NCI-H226 (cell line): ENCODE measurements around the gene LHPP.
"Not testable (repeated sequence)": the region's sequence is repeated elsewhere in the genome, so short reads cannot be mapped to it uniquely, and the experiment has no call there.

Experiments used
- DNase-seq: peaks from one replicate; pipeline ENCODE4 v3.0.0-alpha.2; 2015

Gene LHPP

DNA sequence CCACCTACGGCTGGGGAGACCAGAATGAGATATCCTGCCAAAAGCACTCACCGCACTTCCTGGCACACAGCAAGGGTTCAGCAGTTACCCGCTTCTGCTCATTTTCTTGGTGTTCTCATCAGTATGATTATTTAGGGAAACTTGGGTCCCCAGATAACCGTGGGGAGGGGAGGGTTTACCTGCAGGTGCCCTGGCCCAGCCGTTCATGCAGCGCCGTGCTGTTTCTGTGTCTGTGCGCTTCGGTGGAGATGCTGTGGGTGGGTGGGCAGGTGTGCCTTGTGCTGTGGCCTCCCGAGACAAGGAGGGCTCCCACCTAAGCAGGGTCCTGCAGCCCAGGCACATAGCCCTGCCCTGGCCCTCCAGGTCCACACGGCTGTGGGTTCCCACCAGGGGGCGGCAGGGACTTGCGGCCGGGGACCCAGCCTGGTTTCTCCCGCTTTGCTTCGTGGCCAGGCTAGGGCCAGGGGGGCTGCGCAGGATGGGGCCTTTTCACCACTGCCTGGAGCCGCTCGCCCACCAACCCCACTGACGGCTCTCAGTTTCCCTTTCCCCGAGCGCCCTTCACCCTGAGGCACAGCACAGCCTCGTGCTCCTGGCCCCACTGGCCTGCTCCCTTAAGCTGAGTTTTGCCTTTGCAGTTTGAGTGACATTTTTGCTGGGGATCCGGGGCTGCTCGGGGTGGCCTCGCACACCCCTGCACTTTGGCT is 78.5 kb downstream of the LHPP start:
- no peak for DNase-seq

DNA sequence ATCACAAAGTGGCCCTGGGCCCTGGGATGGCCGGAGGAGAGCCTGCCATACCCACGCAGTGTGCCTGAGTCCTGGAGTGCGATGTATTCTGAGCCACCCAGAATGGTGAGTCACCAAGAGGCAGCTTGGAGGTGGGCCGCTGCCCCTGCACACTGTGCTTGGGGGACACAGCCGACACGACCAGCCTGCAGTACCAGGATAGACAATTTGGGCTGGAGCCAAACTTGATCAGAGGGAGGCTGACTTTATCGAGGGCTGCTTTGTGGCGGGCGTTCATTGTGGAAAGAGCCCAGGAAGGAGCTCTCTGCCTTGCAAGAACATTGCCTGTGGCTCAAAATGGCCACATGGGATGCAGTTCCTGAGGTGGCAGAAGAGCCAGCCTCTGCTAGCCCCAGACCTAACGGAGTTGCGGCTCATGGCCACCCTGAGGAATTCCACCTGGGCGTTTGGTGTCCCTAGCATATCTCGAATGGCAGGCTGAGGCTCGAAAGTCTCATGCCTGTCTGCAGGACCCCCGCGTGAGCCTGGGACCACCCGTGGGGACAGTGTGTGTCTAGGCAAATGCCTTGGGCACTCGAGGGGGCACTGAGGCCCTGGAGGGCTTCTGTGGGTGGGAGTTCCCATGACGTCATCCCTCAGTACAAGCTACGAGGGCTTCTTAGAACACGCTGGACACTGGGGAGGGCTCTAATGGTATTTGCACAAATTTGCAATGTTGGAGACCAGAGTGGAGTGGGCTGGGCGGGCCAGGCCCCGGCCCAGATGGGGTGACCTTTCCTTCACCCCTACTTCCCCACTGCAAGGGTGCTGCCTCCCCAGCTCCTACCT is 79.7 kb downstream of the LHPP start:
- no peak for DNase-seq

DNA sequence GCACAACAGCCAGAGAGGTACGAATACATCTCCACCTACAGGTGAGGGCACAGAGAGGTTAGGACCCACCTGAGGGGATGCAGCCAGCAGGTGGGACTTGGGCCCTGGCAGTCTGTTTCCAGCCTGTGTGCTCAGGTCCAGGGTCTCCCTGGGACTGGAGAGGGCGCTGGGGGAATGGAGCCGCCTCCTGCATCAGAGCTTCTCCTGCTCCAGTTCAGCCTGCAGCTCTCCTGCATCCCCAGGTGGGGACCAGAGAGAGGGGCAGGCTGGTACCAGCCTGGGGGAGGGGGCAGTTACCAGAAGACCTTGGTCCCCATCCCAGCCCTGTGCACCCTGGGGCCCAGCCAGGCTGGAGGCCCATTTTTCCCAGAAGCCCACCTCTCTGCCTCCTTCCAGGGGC is 80.7 kb downstream of the LHPP start:
- no peak for DNase-seq

DNA sequence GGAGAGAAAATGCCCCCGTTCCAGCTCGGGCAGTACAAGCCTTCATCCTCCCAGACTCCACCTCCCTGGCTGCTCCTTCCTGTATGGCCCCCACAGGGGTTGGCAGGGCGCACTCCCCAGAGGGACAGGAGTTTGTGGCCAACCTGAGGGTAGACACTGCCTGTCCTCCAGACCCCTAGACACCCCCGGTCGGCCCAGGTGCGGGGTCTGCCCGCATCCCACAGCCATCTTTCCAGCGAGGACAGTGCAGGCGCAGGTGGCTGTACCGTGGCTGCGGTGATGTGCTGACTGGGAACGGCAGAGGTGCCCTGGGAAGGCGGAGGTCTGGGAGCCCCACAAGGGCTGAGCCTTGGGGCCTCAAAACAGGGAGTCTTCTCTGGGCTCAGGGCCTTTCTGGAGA is 81.5 kb downstream of the LHPP start:
- DNase-seq, result no peak

DNA sequence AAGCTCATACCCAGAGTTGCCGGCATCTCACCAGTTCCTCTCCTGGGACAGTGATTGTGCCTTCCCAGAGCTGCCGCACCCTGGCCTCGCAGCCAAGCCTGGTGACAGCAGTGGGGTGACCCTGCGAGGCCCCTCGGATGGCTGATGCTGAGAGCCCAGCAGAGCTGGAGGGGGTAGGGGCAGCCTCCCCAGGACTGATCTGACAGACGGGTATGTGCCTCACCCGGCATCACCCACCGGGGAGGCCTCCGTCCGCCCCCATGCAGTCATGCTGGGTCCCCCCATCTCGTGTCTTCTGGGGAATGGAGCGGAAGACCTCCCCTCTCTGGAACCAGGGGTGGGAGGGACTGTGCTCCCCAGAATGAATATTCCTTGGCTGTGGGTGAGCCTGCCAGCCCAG is 82.3 kb downstream of the LHPP start:
- DNase-seq, result no peak

DNA sequence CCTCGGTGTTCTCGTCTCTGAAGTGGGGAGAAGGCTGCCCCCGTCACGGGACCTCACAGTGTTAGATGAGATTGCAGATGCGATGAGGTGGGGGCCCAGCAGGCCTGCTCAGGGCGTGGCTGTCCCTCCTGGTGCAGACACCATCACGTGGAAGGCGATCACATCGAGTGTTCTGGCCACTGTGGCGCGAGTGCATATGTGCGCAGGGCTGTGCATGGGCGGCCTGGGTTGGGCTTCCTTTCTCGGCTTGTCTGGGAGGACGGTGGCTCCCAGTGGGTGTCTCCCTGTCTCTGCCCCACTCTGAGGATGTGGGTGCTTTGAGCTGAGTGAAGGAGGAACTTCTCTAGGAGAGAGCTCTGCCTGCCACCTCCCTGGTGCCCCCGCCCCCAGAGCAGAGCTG is 83.1 kb downstream of the LHPP start:
- DNase-seq, result no peak

DNA sequence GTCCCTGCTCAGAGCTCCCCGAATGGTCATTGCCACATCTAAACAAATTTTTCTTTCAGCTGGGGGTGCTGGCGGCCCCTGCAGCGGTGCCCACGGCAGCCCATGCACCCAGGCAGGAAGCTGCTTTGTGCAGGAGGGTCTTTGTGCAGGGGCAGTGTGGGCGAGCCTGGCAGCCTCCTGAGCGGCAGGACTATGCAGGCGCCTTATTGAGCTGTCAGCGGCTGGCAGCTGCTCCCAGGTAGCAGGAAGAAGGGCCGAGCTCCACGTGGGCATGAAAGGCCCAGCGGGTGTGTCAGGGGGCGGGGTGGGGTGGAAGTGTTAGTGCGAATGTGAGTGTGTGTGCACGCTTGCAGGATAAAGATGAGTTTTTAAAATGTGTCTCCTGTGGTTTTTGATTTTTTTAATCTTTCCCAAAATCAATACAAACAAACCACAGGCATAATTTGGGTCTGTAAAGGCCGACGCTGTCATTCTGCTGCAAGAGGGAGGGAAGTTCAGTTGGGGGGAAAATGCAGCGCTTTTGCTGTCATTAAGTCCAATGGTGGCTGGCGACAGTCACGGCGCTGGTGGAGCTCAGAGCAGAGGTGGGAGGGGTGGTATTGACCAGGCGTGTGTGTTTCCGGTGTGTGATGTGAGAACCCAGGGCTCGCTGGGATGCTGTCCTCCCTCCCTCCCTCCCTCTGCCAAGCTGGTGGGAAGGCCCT is 83.9 kb downstream of the LHPP start:
- no peak for DNase-seq

DNA sequence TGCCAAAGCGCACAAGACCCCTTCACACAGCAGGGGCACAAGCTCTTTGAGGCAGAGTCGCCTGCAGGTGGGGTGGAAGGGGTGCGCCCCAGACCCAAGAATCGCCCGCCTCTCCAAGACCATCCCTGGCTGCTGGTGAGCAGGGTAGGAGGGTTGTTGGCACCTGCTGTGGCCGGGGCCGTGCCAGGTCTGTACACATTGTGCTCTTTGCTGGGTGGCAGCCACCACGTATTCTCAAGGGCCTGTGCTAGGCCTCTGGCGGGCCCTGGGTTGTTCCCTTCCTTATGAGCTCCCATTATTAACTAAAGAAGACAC is 84.4 kb downstream of the LHPP start:
- DNase-seq, result no peak

DNA sequence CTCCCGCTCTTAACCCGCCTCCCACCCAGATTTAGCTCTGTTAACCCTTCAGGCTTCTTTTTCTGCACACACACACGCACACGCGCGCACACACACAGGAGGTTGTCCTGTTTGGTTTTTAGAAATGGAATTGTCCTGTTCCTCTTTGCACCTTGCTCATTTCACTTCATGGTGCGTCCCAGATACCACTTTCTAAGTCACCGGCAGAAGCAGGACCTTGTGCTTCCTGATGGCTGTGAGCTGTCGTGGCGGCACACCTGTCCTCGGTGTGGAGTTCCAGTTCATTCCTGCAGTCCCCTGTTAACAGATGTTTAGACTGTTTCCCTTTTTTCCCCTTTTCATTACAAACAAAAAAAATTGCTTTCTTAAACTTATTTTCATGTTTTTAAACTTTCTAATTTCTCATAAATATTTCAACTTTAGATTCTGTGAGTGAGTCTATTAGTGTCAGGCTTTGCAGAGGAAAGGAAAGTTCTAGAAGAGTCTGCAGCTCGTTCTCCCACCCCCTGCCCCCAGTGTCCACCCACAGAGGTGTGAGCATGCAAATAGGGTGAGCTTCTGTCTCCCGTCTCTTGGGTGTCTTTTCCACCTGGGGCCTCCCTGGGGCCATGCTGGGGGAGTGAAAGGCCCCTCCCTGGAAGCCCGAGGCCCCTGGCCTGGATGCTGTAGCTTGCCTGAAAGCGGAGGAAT is 85.5 kb downstream of the LHPP start:
- DNase-seq, result no peak

DNA sequence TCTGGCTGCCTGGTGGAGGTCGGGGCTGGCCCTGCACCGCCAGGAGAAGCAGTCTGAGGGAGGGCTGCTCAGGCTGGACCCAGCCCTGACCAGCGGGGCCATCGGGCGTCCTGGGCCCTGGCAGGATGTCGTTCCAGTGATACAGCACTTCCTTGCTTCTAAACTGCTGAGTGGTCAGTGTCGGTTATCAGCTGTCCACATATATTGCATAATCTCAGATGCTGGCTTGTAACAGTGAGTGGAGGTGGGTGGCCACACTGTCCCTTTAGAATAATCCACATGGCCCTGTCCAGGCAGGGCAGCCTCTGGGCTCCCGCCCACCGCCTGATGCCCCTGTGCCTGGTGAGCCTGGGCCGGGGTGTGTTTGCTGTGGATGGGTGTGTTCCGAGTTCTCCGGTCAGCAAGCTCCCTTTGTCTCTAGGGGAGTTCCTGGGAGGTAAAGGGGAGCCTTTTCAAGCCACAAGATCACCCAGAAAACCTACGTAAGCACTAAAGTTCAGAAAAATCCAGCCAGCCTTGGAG is 86.1 kb downstream of the LHPP start:
- DNase-seq, result no peak

DNA sequence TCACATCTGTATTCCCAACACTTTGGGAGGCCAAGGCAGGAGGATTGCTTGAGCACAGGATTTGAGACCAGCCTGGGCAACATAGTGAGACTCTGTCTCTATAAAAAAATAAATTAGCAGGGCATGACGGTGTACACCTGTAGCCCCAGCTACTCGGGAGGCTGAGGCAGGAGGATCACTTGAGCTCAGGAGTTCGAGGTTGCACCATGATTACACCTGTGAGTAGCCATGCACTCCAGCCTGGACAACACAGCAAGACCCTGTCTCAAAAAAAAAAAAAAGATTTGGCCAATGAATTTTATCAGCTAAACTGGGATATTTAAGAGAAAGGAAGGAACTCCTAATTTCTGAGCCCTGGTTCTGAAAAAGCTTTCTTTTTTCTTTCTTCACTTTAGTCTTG is 87.5 kb downstream of the LHPP start:
- DNase-seq, result not testable (repeated sequence)

DNA sequence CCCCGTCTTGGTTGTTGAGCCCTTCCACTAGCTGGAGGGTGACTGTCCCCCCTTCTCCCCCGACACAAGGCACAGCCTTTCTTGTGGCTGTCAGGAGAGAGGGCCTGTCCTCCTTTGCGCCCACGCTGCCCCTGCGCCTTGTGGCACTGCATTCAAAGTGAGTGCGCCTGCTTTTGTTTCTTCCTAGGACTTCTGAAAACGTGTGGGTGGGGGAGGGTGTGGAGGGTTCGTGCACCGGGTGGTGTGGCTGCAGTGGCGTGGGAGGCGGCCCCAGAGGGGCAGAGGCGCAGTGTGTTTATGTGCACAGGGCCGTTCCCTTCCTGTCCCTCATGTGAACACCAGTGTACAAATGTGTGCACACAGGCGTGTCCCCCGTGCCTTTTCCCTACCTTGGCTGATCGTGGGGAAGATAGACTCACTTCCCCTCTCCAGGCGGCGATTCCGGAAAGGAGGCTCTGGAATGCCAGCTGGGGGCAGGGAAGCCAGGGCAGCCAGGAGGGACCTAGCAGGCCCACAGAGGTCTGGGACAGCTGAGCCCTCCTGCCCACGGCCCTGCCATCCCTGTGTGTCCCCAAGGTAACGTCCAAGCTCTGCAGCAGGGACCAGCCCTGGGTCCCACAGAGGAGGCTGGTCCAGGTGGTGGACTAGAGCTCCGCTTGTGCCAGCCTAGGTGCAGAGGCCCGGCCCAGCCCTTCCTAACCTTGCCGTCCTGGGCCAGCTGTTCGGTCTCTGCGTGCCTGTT is 88.8 kb downstream of the LHPP start:
- no peak for DNase-seq

DNA sequence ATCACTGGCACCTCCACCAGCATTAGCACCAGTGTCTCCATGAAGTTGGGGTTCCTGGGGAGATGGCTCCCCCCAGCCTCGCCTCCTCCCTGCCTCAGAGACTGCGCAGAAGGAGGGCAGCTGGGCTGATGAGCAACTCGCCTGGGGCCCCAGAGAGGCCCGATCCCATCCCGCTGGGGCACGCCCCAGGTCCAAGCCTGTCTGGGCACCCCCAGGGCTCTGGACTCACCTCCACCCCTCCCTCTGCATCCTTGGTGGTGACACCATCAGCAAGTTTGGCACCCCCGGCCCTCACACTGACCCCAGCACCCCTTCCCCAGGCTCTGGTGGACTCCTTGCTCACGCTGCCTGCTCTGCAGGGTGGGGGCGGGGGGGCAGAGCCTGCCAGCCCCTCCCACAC is 89.5 kb downstream of the LHPP start:
- DNase-seq, result no peak

DNA sequence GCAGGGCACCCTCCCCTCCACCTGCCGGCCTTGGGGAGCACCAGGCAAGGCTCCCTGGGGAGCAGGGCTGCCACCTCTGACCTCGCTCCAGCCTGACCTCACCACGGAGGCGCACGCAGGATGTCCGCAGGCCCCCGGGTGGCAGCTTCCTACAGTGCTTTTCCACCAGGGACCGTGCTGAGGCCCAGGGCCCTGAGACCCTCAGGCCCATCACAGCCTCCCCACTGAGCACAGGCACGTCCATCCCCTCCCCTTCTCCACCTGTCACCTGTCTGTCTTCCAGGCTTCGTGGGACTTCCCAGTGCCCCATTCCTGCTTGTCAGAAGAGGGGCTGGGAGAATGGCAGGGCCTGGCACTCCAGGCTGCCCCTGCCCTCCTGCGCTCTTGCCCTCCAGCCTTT is 90.1 kb downstream of the LHPP start:
- DNase-seq, result no peak

DNA sequence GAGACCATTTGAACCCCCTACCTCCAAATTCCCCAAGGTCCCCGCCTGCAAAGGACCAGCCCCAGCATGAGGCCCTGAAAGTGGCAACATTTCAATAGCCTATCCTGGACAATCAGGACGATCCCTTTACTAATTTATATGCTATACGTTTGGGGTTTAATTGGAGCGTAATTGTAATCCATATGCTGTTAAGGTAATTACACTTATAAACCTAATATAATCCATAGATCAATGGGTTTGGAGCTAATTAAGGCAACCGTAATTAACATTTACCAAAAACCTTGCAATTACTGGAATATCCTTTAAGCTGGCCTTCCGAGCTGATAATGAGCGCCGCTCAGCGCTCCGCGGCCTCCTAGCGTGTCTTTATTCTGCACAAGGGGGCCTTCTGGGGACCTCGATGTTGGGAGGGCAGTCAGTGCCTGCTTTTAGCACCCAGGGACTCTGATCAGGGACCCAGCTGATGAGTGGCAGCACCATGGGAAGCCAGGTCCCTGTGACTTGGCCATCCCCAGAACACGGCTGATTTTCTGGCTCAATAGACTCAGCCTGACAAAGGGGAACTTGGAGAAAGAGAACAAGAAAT is 91.2 kb downstream of the LHPP start:
- no peak for DNase-seq

DNA sequence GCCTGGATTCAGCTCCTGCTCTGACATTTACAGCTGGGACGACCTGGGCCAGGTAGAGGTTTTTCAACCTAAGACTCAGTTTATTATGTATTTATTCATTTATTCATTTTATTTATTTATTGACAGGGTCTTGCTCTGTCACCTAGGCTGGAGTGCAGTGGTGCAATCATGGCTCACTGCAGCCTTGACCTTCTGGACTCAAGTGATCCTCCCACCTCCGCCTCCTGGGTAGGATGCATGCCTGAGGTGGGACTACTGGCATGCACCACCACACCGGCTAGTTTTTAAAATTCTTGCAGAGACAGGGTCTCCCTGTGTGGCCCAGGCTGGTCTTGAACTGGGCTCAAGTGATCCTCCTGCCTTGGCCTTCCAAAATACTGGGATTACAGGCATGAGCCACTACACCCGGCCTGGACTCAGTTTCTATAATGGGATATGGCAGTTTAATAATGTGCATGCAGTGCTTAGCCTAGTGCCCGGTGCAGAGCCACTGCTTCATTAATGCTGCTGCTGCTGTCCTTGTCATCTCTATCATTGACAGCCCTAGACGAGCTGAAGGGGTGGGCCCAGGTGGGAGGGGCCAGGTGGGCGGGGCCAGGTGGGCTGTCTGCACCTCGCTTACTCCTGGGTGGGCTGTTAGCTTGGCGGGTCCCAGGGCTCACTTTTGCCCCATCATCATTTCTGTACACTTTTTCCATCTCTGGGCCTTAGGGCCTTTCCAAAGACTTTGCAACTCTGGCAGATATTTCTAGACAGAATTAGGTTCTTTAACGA is 92.6 kb downstream of the LHPP start:
- DNase-seq, result no peak

DNA sequence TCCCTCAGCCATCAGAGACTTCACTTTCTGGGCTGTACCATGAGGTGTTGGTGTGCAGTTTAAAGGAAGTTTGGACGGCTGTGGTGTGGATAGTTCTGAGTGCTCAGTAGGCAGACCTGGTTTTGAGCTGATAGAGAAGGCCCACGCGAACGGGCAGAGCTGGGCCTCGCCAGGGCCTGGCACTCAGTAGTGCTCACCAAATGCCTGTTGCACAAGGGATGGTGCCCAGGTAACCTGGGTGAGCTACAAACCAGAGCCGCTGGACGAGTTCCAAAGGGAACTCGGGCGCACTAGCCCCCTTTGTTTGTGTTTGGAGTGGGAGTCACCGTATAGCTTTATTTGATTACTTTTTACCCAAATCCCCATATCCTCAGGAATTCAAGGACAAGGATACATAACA is 95.5 kb downstream of the LHPP start:
- no peak for DNase-seq

DNA sequence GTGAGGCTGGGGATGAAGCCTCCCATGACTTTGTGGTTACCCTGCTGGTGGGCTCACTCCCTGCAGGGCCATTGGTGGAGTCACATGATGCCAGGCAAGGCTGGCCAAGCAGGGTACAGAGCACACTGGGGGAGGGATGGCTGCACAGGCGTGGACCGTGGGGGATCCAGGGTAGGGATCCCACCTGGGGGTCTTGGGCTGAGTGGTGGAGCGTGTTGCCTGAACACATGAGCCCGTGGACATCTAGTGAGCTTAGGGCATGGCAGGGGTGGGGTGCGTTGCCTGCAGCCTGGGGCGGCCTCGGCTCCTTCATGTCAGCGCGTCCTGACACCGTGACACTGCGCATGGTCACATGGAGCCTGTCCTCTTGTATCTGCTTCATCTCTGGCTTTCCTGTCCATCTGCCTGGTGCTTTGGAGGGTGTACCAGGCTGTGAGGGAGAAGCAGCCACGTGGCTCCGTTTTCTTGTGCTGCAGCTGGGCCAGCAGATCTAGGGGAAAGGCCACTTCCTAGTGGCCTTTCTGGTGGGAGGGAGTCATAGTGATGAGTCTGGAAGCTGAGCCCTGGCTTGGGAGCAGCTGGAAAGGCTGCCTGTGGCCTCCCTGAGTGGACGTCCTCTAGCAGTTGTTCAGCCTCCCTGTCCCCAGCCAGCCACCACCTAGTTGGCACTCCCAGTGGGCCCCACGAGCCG is 96.2 kb downstream of the LHPP start:
- no peak for DNase-seq

DNA sequence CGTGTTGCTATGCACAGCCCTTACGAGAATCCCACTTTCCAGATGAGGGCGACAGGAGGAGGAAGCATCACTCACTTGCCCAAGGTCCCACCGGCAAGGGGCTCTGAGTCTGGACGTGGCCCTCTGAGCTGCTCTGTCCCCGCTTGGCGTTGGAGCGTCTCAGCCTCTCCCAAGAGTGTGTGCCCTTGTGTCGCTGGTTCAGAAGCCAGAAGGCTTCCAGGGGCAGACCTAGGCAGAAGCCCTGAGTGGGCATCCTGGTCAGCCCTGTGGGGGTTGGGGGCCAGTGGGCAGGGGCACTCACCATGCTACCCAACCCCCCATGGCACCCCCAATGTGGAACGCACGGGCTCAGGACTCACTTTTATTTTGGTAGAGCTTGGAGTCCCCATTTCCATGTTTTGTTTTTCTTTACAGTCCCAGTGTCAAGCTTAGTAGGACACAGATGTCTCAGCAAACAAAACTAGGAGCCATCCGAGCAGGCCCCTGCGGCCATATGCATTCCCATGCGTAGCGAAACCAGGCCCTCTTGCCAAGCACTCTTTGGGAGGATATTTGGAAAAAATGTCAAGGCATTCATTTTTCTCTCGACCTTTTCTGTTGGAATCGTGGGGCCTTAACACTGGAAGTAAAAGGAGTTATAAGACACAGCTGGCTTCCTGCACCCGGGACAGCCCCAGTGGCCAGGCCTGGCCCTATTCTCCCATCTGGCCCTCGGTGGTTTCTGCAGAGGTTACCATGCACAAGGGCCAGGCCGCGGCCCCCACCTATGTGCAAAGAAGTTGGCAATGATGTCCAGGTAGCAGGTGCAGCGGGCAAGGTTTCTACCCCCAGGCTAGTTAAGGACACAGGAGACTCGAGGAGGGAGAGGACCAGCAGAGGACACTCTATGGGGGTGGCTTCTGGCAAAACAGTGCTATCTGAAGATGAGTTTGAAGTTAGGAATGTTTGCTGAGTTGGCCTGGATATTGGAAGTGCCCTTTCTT is 97.0 kb downstream of the LHPP start:
- DNase-seq, result no peak
